Testis (tissue), 2 donors: Measurements from ENCODE around the gene RIMS1.

Source experiments
- POLR2A ChIP-seq: fragments of 450-650 bp; IDR thresholded peaks from one replicate; pipeline ENCODE4 v1.6.1; 2017; ENCODE audit warnings: antibody characterized with exemption, mild to moderate bottlenecking, moderate library complexity
- TF ChIP-seq, protein P1 (sequence below), 3 experiments: fragments of 450-650 bp in 2 of 3; fragments of 200-600 bp in 1 of 3; sonication (generic) in 1 of 3; IDR thresholded peaks; one replicate each; pipeline ENCODE4 v1.5.1; 2016 to 2019; ENCODE audit warnings: antibody characterized with exemption in 3 of 3, mild to moderate bottlenecking in 2 of 3, moderate library complexity in 1 of 3

DNA sequence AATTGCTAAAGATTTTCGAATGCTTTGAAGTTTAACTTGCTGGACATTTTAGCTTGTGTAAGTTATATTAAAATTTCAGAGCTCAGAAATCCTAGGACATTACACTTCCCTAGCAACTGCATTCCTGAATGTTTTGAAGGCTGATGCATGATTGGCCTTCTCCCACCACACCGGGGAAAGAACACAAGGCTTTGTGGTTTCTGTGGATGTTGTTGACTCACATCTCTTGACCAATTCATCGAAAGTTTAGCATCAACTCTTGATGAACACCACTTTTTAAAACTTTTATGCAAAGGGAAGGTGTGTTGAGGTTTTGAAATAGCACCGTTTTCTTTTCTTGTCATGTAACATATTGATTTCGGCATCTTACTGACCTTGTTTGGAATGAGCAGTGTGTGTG is 81.1 kb downstream of the RIMS1 start:
- TF ChIP-seq, protein P1, sequence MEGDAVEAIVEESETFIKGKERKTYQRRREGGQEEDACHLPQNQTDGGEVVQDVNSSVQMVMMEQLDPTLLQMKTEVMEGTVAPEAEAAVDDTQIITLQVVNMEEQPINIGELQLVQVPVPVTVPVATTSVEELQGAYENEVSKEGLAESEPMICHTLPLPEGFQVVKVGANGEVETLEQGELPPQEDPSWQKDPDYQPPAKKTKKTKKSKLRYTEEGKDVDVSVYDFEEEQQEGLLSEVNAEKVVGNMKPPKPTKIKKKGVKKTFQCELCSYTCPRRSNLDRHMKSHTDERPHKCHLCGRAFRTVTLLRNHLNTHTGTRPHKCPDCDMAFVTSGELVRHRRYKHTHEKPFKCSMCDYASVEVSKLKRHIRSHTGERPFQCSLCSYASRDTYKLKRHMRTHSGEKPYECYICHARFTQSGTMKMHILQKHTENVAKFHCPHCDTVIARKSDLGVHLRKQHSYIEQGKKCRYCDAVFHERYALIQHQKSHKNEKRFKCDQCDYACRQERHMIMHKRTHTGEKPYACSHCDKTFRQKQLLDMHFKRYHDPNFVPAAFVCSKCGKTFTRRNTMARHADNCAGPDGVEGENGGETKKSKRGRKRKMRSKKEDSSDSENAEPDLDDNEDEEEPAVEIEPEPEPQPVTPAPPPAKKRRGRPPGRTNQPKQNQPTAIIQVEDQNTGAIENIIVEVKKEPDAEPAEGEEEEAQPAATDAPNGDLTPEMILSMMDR (IDR thresholded peaks at IDR 0.05): no peak
- TF ChIP-seq POLR2A: no peak
